ENCODE results near the gene ANKRD28.

DNA sequence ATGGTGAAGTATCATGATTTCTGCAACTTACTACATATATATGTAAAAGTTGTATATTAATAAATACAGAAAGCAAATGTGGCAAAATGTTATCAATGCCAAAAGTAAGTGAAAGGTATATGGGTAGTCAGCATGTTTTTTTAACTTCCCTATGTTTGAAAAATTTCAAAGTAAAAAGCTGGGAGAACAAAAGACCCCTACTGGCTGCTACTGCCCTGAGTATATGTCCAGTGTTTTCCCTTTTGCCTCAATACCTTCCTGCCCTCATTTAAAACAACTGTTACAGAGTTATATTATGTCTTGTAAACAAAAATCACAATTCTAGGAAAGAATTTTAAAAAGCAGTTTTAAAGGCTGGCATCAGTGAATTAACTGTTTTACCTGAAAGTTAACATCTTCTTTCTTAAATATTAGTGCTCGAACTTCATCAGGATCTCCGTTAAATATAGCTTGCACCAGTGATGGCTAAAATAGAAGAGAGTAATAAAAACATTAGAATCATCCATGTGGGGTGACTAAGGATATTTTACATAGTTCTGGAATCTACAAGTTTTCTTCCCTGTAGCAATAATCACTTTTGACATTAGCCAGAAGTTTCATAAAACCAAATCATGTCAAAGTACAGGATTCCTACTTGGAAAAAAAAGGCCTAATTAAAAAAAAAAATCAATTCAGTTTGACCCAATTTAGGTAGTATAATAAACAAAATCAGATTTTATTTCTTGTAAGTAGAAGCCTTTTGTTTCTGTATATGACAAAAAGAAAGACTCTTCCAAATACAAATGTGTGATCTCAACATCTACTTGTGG lies 2.7 kb downstream of the ANKRD28 start:
- TF ChIP-seq EZH2 (IDR thresholded peaks at IDR 0.05) (no peak), POLR2AphosphoS5 (IDR thresholded peaks at IDR 0.05; ENCODE audit: borderline replicate concordance, low read depth, low read length) (no peak)

Measured in SK-N-MC (cell line).